Hematopoietic multipotent progenitor cell treated with erythropoietin and hydrocortisone succinate and interleukin-3 and kit ligand, for 6 days (in vitro differentiated cells): Measurements from ENCODE around the gene NDUFB6.

Source experiments
- DNase-seq: peaks from one replicate; pipeline ENCODE4 v3.0.0-alpha.2; 2015

The NDUFB6 gene

GRCh38 chr9:32516241-32516640 lies 56.7 kb downstream of the NDUFB6 start:
- DNase-seq, result no peak

GRCh38 chr9:32508728-32509127 lies 64.2 kb downstream of the NDUFB6 start:
- DNase-seq, result no peak

GRCh38 chr9:32503008-32503407 lies 70.0 kb downstream of the NDUFB6 start:
- DNase-seq, result no peak
